GM23338 (cell line): Measurements from ENCODE around the gene GDE1. TPM values are rescaled to one million over a fixed set of nuclear protein-coding genes. Genes with fewer than 3 reads are reported as not detected.
"Not testable (repeated sequence)": the region's sequence is repeated elsewhere in the genome, so short reads cannot be mapped to it uniquely, and the experiment has no call there.

Experiments used
- ATAC-seq: fragments of 200-7000 bp; cut with Tn5 transposase; 3 replicates; pipeline ENCODE4 v1.9.1; 2020
- DNase-seq: peaks from one replicate; pipeline ENCODE4 v3.0.0-alpha.2; 2015; ENCODE audit warnings: low spot score
- H2AFZ ChIP-seq: fragments of 200-600 bp; sonication (generic); 2 replicates; pipeline ENCODE4 v1.8.0; 2016; ENCODE audit warnings: antibody characterized with exemption, mild to moderate bottlenecking, moderate library complexity
- H3F3A ChIP-seq: fragments of 200-600 bp; sonication (generic); replicated peaks from 2 replicates; pipeline ENCODE4 v1.8.0; 2017; ENCODE audit warnings: antibody characterized with exemption, mixed run types, low read depth
- H3K27ac ChIP-seq: fragments of 200-600 bp; sonication (generic); 2 replicates; pipeline ENCODE4 v1.6.1; 2016; ENCODE audit warnings: low read depth
- H3K27me3 ChIP-seq: fragments of 200-600 bp; sonication (generic); 2 replicates; pipeline ENCODE4 v1.8.0; 2016; ENCODE audit warnings: mild to moderate bottlenecking, mixed run types, moderate library complexity; ENCODE audit not compliant: insufficient read depth
- H3K36me3 ChIP-seq: fragments of 200-600 bp; sonication (generic); 2 replicates; pipeline ENCODE4 v1.8.0; 2016; ENCODE audit warnings: mild to moderate bottlenecking; ENCODE audit not compliant: insufficient read depth
- H3K4me1 ChIP-seq: fragments of 200-600 bp; sonication (generic); 2 replicates; pipeline ENCODE4 v1.8.0; 2016; ENCODE audit warnings: mild to moderate bottlenecking, moderate library complexity; ENCODE audit not compliant: insufficient read depth
- H3K4me2 ChIP-seq: fragments of 200-600 bp; sonication (generic); 2 replicates; pipeline ENCODE4 v1.7.1; 2017; ENCODE audit warnings: mixed run types
- H3K4me3 ChIP-seq: fragments of 200-600 bp; sonication (generic); 2 replicates; pipeline ENCODE4 v1.6.1; 2016; ENCODE audit warnings: mixed run types
- H3K79me2 ChIP-seq: fragments of 200-600 bp; sonication (generic); replicated peaks from 2 replicates; pipeline ENCODE4 v1.8.0; 2017; ENCODE audit warnings: mild to moderate bottlenecking; ENCODE audit not compliant: insufficient read depth
- H3K9me2 ChIP-seq: fragments of 200-600 bp; sonication (generic); 2 replicates; pipeline ENCODE4 v1.8.0; 2017; ENCODE audit not compliant: insufficient read depth
- H4K20me1 ChIP-seq: fragments of 200-600 bp; sonication (generic); replicated peaks from 2 replicates; pipeline ENCODE4 v1.8.0; 2017; ENCODE audit warnings: mild to moderate bottlenecking; ENCODE audit not compliant: insufficient read depth
- H3K27ac Mint-ChIP-seq: 2 replicates; pipeline ENCODE4 v1.8.0; 2020; ENCODE audit warnings: inconsistent platforms, mild to moderate bottlenecking, moderate library complexity, mixed read lengths
- H3K27me3 Mint-ChIP-seq: 3 replicates; pipeline ENCODE4 v1.8.0; 2022; ENCODE audit warnings: low read depth, mild to moderate bottlenecking, moderate library complexity, mixed read lengths, inconsistent platforms; ENCODE audit not compliant: insufficient read depth, poor library complexity
- H3K36me3 Mint-ChIP-seq: 3 replicates; pipeline ENCODE4 v1.8.0; 2021; ENCODE audit warnings: low read depth, mild to moderate bottlenecking, inconsistent platforms, moderate library complexity, mixed read lengths
- H3K4me1 Mint-ChIP-seq: 3 replicates; pipeline ENCODE4 v1.8.0; 2020; ENCODE audit warnings: mild to moderate bottlenecking, inconsistent platforms, mixed read lengths
- H3K4me3 Mint-ChIP-seq: 3 replicates; pipeline ENCODE4 v1.8.0; 2021; ENCODE audit warnings: moderate library complexity, mild to moderate bottlenecking, inconsistent platforms, mixed read lengths
- H3K9me3 Mint-ChIP-seq: 3 replicates; pipeline ENCODE4 v1.8.0; 2020; ENCODE audit warnings: moderate library complexity, mild to moderate bottlenecking, inconsistent platforms, mixed read lengths
- CREB1 ChIP-seq: fragments of 250-450 bp; sonication (Bioruptor Pico); IDR thresholded peaks from 2 replicates; pipeline ENCODE4 v1.5.0; 2020; ENCODE audit warnings: low read depth, mild to moderate bottlenecking, moderate library complexity
- POLR2AphosphoS5 ChIP-seq: IDR thresholded peaks from 2 replicates; pipeline ENCODE4 v1.6.1; 2016; ENCODE audit warnings: antibody characterized with exemption, low read depth
- STAT1 ChIP-seq: IDR thresholded peaks from one replicate; pipeline ENCODE4 v1.6.1; 2016; ENCODE audit warnings: antibody characterized with exemption; ENCODE audit not compliant: unreplicated experiment
- ZNF331 ChIP-seq: fragments of 250-450 bp; sonication (Bioruptor Pico); IDR thresholded peaks from 2 replicates; pipeline ENCODE4 v1.5.0; 2020; ENCODE audit warnings: low read depth, mild to moderate bottlenecking, moderate library complexity
- polyA plus RNA-seq: library from polyadenylated mRNA; unstranded; fragments of >200 nt; fragmentation: Nextera tagmentation; extraction: Ambion mirVana; gene quantifications from 2 replicates; pipeline ENCODE4 v1.2.1, GENCODE V29; 2016
- total RNA-seq: library from RNA; depleted of rRNA; stranded (reverse); fragments of >200 nt; shearing (Covaris generic); gene quantifications from 2 replicates; pipeline ENCODE4 v1.2.3, GENCODE V29; 2014
- TF ChIP-seq, protein P1 (sequence below): fragments of 250-450 bp; sonication (Bioruptor Pico); IDR thresholded peaks from 2 replicates; pipeline ENCODE4 v1.5.0; 2020; ENCODE audit warnings: mild to moderate bottlenecking, moderate library complexity
- TF ChIP-seq, protein P2 (sequence below): IDR thresholded peaks from 2 replicates; pipeline ENCODE4 v1.6.1; 2016; ENCODE audit warnings: antibody characterized with exemption

The GDE1 gene
- total and polyA plus RNA-seq, 2 experiments from 2014 or later = 30.0 to 69.3 TPM

DNA sequence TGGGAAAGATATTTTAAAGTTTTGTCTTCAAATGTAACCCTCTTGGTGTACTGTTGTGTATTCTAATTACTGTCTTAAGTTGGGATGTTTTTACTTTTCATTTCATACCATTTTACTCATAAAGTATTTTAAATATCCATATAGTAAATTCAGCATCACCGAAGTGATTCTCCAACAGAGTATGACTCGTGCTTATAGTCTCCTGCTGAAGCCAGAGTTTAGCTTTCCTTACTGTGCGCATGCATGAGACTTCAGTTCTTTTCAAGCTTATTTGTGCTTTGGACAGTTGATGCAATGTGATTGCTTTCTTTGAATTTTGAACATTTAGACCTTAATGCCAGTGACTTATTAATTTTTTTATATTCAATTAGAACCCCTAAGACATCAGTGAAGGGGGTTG, 26.2 kb upstream of the GDE1 start:
- H3K36me3 Mint-ChIP-seq = peaks cover 24% of the 10 kb centered on the region
- no peaks in the 10 kb centered on the region for H3K9me3 Mint-ChIP-seq
- H3K4me1 Mint-ChIP-seq = no peaks in the 10 kb centered on the region
- no peak for TF ChIP-seq CREB1
- H3K27me3 Mint-ChIP-seq = no peaks in the 10 kb centered on the region
- H3K9me2 ChIP-seq = no peaks in the 10 kb centered on the region
- no peaks in the 10 kb centered on the region for H3K4me1 ChIP-seq
- no peaks in the 10 kb centered on the region for H3K27me3 ChIP-seq
- no peaks in the 10 kb centered on the region for H3K79me2 ChIP-seq
- H3K27ac Mint-ChIP-seq = no peak overlapping the region
- no peak overlapping the region for H2AFZ ChIP-seq
- ATAC-seq (no peak), DNase-seq (no peak)
- H3K36me3 ChIP-seq = peaks cover 27% of the 10 kb centered on the region
- no peak overlapping the region for H3K4me3 ChIP-seq
- no peak overlapping the region for H3K4me2 ChIP-seq
- H3K4me3 Mint-ChIP-seq = no peak overlapping the region
- H4K20me1 ChIP-seq = no peaks in the 10 kb centered on the region
- H3F3A ChIP-seq = no peaks in the 10 kb centered on the region
- no peak overlapping the region for H3K27ac ChIP-seq

DNA sequence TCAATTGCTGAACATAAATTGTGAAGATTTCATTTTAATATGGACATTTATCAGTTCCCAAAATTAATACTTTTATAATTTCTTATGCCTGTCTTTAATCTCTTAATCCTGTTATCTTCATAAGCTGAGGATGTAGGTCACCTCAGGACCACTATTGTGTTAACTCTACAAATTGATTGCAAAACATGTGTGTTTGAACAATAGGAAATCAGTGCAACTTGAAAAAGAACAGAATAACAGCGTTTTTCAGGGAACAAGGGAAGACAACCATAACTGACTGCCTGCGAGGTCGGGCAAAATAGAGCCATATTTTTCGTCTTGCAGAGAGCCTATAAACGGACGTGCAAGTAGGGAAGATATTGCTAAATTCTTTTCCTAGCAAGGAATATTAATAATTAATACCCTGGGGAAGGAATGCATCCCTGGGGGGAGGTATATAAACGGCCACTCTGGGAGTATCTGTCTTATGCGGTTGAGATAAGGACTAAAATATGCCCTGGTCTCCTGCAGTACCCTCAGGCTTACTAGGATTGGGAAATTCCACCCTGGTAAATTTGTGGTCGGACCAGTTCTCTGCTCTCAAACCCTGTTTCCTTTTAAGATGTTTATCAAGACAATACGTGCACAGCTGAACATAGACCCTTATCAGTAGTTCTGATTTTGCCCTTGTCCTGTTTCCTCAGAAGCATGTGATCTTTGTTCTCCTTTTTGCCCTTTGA, 21.5 kb upstream of the GDE1 start:
- H3K4me2 ChIP-seq, H4K20me1 ChIP-seq, H3K27ac ChIP-seq, ATAC-seq, H3K4me1 ChIP-seq, H3K4me3 ChIP-seq, H3K79me2 ChIP-seq, H3K9me3 Mint-ChIP-seq, H2AFZ ChIP-seq, H3K27me3 ChIP-seq, H3K27ac Mint-ChIP-seq, H3K4me1 Mint-ChIP-seq, H3K27me3 Mint-ChIP-seq, H3K4me3 Mint-ChIP-seq, H3K9me2 ChIP-seq, DNase-seq, H3F3A ChIP-seq: not testable (repeated sequence)
- peaks cover 48% of the 10 kb centered on the region for H3K36me3 Mint-ChIP-seq
- peaks cover 34% of the 10 kb centered on the region for H3K36me3 ChIP-seq

DNA sequence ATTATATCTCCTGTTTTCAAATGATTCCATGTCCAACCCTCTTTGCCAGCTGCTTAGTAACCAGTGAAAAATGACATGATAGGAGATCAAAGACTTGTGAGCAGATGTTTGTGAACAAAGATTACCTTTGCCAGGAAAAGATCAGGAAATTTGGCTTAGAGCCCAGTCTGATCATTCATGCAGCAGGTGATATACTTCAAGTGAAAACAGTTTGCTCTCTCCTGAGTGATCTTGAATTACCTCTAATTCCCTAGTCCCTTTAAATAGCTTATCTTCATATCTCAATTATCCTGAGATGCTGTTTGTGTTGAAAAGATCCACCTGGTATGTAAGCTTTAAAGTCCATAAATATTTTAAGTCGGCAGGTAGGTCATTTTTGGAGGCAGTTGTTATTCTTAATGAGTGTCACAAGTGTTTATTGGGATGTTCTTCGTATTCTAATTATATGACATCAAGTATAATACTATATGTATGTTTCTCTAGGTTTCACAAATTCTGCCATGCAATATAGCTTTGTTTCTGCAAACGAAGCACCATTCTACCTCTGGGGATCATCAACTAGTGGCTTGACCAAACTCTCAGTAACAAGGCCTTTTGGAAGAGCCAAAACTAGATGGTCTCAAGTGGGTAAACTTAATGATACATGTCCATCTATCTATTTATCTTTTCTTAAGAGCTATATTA, 20.4 kb upstream of the GDE1 start:
- Mint-ChIP-seq H3K4me3 (no peak overlapping the region), H3K9me3 (no peaks in the 10 kb centered on the region), H3K4me1 (no peaks in the 10 kb centered on the region), H3K27me3 (no peaks in the 10 kb centered on the region), H3K27ac (no peak overlapping the region), H3K36me3 (peaks cover 48% of the 10 kb centered on the region)
- DNase-seq (no peak), ATAC-seq (no peak)
- Histone ChIP-seq H2AFZ (no peak overlapping the region), H3K36me3 (peaks cover 36% of the 10 kb centered on the region), H3F3A (no peaks in the 10 kb centered on the region), H4K20me1 (no peaks in the 10 kb centered on the region; the same call in 1 of the 2 replicates), H3K79me2 (no peaks in the 10 kb centered on the region), H3K27ac (no peak overlapping the region), H3K4me2 (no peak overlapping the region), H3K4me1 (no peaks in the 10 kb centered on the region), H3K27me3 (no peaks in the 10 kb centered on the region), H3K9me2 (no peaks in the 10 kb centered on the region), H3K4me3 (no peak overlapping the region)
- TF ChIP-seq POLR2AphosphoS5 (no peak), ZNF331 (CRISPR knock-in tag) (no peak), CREB1 (no peak), STAT1 (no peak)
- TF ChIP-seq, protein P1, sequence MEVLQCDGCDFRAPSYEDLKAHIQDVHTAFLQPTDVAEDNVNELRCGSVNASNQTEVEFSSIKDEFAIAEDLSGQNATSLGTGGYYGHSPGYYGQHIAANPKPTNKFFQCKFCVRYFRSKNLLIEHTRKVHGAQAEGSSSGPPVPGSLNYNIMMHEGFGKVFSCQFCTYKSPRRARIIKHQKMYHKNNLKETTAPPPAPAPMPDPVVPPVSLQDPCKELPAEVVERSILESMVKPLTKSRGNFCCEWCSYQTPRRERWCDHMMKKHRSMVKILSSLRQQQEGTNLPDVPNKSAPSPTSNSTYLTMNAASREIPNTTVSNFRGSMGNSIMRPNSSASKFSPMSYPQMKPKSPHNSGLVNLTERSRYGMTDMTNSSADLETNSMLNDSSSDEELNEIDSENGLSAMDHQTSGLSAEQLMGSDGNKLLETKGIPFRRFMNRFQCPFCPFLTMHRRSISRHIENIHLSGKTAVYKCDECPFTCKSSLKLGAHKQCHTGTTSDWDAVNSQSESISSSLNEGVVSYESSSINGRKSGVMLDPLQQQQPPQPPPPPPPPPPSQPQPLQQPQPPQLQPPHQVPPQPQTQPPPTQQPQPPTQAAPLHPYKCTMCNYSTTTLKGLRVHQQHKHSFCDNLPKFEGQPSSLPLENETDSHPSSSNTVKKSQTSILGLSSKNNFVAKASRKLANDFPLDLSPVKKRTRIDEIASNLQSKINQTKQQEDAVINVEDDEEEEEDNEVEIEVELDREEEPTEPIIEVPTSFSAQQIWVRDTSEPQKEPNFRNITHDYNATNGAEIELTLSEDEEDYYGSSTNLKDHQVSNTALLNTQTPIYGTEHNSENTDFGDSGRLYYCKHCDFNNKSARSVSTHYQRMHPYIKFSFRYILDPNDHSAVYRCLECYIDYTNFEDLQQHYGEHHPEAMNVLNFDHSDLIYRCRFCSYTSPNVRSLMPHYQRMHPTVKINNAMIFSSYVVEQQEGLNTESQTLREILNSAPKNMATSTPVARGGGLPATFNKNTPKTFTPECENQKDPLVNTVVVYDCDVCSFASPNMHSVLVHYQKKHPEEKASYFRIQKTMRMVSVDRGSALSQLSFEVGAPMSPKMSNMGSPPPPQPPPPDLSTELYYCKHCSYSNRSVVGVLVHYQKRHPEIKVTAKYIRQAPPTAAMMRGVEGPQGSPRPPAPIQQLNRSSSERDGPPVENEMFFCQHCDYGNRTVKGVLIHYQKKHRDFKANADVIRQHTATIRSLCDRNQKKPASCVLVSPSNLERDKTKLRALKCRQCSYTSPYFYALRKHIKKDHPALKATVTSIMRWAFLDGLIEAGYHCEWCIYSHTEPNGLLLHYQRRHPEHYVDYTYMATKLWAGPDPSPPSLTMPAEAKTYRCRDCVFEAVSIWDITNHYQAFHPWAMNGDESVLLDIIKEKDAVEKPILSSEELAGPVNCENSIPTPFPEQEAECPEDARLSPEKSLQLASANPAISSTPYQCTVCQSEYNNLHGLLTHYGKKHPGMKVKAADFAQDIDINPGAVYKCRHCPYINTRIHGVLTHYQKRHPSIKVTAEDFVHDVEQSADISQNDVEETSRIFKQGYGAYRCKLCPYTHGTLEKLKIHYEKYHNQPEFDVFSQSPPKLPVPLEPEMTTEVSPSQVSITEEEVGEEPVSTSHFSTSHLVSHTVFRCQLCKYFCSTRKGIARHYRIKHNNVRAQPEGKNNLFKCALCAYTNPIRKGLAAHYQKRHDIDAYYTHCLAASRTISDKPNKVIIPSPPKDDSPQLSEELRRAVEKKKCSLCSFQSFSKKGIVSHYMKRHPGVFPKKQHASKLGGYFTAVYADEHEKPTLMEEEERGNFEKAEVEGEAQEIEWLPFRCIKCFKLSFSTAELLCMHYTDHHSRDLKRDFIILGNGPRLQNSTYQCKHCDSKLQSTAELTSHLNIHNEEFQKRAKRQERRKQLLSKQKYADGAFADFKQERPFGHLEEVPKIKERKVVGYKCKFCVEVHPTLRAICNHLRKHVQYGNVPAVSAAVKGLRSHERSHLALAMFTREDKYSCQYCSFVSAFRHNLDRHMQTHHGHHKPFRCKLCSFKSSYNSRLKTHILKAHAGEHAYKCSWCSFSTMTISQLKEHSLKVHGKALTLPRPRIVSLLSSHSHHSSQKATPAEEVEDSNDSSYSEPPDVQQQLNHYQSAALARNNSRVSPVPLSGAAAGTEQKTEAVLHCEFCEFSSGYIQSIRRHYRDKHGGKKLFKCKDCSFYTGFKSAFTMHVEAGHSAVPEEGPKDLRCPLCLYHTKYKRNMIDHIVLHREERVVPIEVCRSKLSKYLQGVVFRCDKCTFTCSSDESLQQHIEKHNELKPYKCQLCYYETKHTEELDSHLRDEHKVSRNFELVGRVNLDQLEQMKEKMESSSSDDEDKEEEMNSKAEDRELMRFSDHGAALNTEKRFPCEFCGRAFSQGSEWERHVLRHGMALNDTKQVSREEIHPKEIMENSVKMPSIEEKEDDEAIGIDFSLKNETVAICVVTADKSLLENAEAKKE (CRISPR knock-in tag) = no peak
- TF ChIP-seq, protein P2, sequence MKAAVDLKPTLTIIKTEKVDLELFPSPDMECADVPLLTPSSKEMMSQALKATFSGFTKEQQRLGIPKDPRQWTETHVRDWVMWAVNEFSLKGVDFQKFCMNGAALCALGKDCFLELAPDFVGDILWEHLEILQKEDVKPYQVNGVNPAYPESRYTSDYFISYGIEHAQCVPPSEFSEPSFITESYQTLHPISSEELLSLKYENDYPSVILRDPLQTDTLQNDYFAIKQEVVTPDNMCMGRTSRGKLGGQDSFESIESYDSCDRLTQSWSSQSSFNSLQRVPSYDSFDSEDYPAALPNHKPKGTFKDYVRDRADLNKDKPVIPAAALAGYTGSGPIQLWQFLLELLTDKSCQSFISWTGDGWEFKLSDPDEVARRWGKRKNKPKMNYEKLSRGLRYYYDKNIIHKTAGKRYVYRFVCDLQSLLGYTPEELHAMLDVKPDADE = no peak
